HG03442 (cell line): ENCODE measurements around the gene PEMT.

Experiments
- ATAC-seq: cut with Tn5 transposase; IDR thresholded peaks from one replicate; pipeline ENCODE4 v1.9.1; 2021; ENCODE audit warnings: mild to moderate bottlenecking, moderate library complexity; ENCODE audit not compliant: unreplicated experiment

The PEMT gene

GRCh38 chr17:17538417-17539391, 52.8 kb downstream of the PEMT start:
- no peak for ATAC-seq

- no peak for ATAC-seq
Observed at GRCh38 chr17:17537311-17538099, 54.0 kb downstream of the PEMT start.

- no peak for ATAC-seq
Observed at GRCh38 chr17:17536702-17537101, 54.8 kb downstream of the PEMT start.

- ATAC-seq: no peak
Observed at GRCh38 chr17:17535957-17536356, 55.6 kb downstream of the PEMT start.

GRCh38 chr17:17533901-17534441, 57.5 kb downstream of the PEMT start:
- no peak for ATAC-seq

- no peak for ATAC-seq
Observed at GRCh38 chr17:17532991-17533390, 58.5 kb downstream of the PEMT start.

GRCh38 chr17:17531156-17531555, 60.4 kb downstream of the PEMT start:
- ATAC-seq: no peak

- ATAC-seq: no peak
Observed at GRCh38 chr17:17528696-17529652, 62.5 kb downstream of the PEMT start.

GRCh38 chr17:17527956-17528500, 63.5 kb downstream of the PEMT start:
- ATAC-seq: no peak

- no peak for ATAC-seq
Observed at GRCh38 chr17:17527534-17527933, 64.0 kb downstream of the PEMT start.

- no peak for ATAC-seq
Observed at GRCh38 chr17:17526369-17526768, 65.1 kb downstream of the PEMT start.

- ATAC-seq: no peak
Observed at GRCh38 chr17:17525956-17526355, 65.6 kb downstream of the PEMT start.

GRCh38 chr17:17525311-17525710, 66.2 kb downstream of the PEMT start:
- no peak for ATAC-seq

GRCh38 chr17:17523731-17524490, 67.6 kb downstream of the PEMT start:
- no peak for ATAC-seq

GRCh38 chr17:17523001-17523730, 68.3 kb downstream of the PEMT start:
- ATAC-seq: no peak

- no peak for ATAC-seq
Observed at GRCh38 chr17:17520599-17521232, 70.8 kb downstream of the PEMT start.

- ATAC-seq: no peak
Observed at GRCh38 chr17:17519886-17520285, 71.6 kb downstream of the PEMT start.

GRCh38 chr17:17518951-17519350, 72.6 kb downstream of the PEMT start:
- no peak for ATAC-seq
